Muscle layer of duodenum (tissue), 2 donors: ENCODE data around the gene HMX1.
A peak's percentile ranks its signal among the peaks of the same experiment; 100 is the strongest.

Source experiments
- H3K27ac ChIP-seq: one replicate; pipeline ENCODE4 v1.7.0; 2013; ENCODE audit warnings: mild to moderate bottlenecking, low read length
- H3K27me3 ChIP-seq: one replicate; pipeline ENCODE4 v1.7.0; 2013; ENCODE audit warnings: low read depth, mild to moderate bottlenecking, control low read depth, low read length
- H3K36me3 ChIP-seq, 2 donors: one replicate each; pipeline ENCODE4 v1.7.0; 2013; ENCODE audit warnings: low read length in 2 of 2, control low read depth in 1 of 2, mild to moderate bottlenecking in 1 of 2; ENCODE audit not compliant: insufficient read depth in 2 of 2, control insufficient read depth in 1 of 2
- H3K4me1 ChIP-seq, 2 donors: one replicate each; pipeline ENCODE4 v1.7.0; 2013; ENCODE audit warnings: low read length in 2 of 2, mild to moderate bottlenecking in 2 of 2, control low read depth in 1 of 2, moderate library complexity in 1 of 2; ENCODE audit not compliant: insufficient read depth in 2 of 2, control insufficient read depth in 1 of 2
- H3K4me3 ChIP-seq, 2 donors: one replicate each; pipeline ENCODE4 v1.7.0; 2013; ENCODE audit warnings: low read length in 2 of 2, low read depth in 1 of 2, mild to moderate bottlenecking in 1 of 2
- H3K9me3 ChIP-seq, 2 donors: one replicate each; pipeline ENCODE4 v1.7.0; 2013; ENCODE audit warnings: low read length in 2 of 2, control low read depth in 1 of 2, mild to moderate bottlenecking in 1 of 2; ENCODE audit not compliant: control insufficient read depth in 1 of 2
- donor health status: healthy.

The HMX1 gene

DNA sequence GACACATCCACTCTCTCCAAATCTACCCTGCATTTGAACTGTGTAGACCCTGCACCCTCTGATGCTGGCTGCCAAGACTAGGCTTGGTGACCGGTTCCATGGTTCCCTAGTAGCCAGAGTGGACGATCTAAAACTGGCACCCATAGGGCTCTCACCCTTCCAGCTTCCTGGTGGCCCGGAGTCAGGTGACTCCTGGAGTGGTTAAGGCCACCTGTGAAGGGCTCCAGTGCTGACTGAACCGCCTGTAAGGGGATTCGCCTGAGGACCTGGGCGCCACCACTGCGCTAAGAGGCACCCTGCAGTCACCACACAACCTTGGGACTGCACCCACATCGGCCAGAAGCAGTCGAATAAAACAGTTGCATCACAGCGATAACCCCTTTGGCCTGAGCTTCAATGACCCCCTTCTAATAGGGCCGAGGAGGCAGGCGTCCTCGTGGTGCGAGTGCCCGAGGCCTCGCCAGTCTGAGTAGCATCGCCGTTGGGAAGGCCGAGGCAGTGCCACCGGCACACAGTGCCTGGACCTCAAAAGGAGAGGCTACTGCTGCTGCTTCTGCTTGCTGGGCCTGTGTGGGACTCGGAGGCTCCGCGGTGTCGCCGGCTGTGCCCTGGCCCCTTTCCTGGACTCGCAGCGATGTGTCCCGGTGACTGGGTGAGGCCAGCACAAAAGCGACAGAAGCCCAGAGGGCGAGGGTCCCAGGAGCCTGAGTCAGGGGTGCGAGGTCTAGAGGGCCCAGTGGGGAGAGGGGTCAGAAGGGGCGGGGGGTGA is 6.5 kb downstream of the HMX1 start:
- Histone ChIP-seq H3K27me3 (peaks cover 61% of the 10 kb centered on the region), H3K9me3 (no peaks in the 10 kb centered on the region)

DNA sequence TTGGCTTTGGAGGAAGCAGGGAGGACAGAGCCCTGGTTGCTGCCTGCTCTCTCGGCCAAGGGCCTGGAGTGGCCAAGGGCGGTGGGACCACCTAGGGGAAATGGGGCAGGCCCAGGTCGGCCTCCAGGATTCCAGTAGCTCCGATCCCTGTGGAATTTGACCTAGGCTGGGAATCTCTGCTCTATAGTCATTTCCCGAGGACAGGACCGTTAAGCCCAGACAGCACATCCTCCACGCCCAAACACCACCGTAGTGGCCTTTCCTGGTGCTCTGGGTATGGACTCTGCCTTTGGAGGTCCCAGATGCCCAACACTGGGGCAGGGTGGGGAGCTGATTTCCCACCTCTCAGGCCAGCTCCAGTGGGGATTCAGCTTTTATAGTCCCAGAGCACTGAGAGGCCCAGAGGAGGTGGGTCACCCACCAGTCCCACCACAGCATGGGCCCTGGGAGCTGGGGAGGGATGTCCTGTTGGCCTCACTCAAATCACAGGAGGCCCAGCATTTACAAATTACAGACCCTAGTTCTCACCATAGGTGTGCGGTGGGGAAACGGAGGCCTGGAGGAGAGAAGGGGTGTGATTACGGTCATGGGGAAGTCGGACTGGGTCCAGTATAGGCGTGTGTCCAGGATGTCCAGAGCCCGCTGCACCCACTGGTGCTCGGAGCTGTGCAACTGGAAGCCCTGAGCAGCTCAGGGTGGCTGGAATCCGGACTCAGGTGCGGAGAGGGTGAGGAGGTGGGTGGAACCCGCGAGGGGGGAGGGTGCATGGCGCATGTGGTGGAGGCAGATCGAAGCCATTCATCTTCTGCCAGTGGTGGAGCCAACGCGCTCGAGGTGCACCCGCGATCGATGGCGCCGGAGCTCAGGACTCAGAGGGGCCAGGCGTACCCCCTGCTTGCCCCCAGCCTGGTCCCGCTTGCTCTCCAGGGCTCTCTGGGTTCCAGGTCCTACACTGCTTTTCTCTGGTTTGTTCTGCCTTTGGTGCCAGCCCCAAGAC is 7.7 kb downstream of the HMX1 start:
- Histone ChIP-seq H3K4me3 (no peak overlapping the region), H3K27me3 (peaks cover 60% of the 10 kb centered on the region), H3K4me1 (peaks cover 0 to 27% of the 10 kb centered on the region in 2 donors), H3K27ac (no peak overlapping the region), H3K36me3 (no peaks in the 10 kb centered on the region), H3K9me3 (no peaks in the 10 kb centered on the region)

More for the DNA sequence above, 6.5 kb downstream of the HMX1 start:
- peaks cover 0 to 25% of the 10 kb centered on the region in 2 donors for H3K4me1 ChIP-seq
- H3K36me3 ChIP-seq: no peaks in the 10 kb centered on the region
- H3K27ac ChIP-seq: no peak overlapping the region
- no peak overlapping the region for H3K4me3 ChIP-seq

DNA sequence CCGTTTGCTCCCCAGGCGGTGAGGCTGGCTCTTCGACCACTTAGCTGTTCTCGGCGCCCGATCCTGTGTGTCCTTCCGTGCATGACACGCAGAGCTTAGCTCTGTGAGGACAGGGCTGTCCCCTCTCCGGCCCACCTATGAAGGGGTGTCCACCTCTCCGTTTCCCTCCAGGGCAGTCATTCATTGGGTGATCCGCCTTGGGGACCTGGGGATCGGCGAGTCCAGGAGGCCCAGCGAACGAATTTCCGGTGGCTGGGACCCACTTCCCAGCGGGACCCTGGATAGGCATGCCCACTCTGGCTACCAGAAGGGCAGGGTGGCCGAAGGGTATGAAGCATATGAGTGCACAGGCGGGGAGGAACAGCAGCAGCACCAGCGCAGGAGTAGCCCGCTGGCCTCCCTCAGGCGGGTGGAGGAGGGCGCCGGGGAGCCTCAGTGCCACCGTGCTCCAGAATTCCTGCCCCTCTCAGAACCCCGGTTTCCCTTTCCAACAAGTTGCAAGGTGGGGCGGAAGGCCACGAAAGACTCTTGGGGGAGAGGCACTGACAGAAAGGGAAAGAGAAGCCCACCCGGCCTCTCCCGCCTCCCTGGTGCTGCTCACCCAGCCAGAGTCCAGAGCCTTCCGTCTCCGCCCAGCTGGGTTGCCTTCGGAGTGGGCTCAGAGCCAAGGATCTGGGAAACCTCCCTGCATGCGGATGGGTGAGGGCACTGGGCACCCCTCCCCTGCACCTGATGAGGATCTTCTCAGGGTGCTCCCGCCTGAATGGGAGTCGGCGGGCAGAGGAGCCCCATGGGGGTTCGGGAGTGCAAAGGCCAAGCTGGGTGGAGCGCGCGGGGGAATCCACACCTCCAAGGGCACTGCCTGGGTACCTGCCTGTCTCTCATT is 8.6 kb downstream of the HMX1 start:
- Histone ChIP-seq H3K4me3 (no peak overlapping the region), H3K4me1 (peaks cover 0 to 36% of the 10 kb centered on the region in 2 donors), H3K9me3 (no peaks in the 10 kb centered on the region), H3K27ac (no peak overlapping the region), H3K27me3 (peaks cover 63% of the 10 kb centered on the region), H3K36me3 (no peaks in the 10 kb centered on the region)

DNA sequence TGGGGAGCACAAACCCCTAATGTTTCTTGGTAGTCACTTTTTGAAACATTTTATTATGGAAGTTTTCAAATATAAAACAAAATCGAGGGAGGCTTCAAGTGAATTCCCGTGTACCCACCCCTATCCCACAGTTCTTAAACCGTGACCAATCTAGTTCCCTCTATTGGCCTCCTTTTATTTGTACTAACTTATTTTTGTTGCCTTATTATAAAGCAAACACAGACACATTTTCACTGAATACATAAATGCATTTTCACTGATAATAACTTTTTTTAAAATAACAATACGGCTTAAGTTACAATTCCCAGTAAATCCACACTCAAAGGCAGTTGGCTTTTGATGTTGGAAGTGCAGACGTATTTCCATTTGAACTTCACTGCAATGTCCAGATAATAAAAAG is 9.3 kb downstream of the HMX1 start:
- no peaks in the 10 kb centered on the region for H3K36me3 ChIP-seq
- peaks cover 0 to 41% of the 10 kb centered on the region in 2 donors for H3K4me1 ChIP-seq
- no peak overlapping the region for H3K4me3 ChIP-seq
- peaks cover 69% of the 10 kb centered on the region for H3K27me3 ChIP-seq
- no peaks in the 10 kb centered on the region for H3K9me3 ChIP-seq
- no peak overlapping the region for H3K27ac ChIP-seq

DNA sequence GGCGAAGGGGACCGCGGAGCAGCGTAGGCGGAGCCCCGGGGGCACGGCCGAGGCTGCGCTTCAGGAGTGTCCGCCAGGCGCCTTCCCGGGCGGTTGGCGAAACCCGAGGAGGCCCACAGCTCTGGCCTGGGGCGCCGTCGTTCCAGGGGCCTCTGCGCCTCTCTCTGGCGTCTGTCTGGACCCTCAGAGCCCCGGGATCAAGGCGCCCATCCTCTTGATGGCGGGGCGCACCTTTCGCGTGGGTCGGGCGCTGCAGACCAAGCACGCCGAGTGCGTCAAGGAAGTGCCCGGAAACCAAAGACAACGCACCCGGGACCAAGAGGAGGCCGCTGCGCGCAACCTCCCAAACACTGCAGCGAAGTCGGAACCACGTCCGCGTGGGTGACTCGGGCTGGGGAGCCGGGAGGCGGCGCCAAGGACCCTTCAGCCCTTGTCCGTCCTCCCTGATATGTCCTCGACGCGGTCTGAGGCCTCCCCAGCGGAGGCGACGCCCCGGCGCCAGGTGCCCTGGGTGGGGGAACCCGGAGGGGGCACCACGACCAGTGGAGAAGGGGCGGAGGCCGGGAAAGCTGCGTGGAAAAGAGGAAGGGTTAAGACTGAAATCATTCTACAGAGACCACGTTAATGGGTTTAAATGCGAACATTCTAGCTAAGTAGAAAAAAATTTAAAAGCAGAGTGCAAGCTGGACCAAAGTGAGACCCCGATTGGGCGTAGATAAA is 9.9 kb downstream of the HMX1 start:
- Histone ChIP-seq H3K4me3 (no peak overlapping the region), H3K27me3 (peaks cover 69% of the 10 kb centered on the region)

DNA sequence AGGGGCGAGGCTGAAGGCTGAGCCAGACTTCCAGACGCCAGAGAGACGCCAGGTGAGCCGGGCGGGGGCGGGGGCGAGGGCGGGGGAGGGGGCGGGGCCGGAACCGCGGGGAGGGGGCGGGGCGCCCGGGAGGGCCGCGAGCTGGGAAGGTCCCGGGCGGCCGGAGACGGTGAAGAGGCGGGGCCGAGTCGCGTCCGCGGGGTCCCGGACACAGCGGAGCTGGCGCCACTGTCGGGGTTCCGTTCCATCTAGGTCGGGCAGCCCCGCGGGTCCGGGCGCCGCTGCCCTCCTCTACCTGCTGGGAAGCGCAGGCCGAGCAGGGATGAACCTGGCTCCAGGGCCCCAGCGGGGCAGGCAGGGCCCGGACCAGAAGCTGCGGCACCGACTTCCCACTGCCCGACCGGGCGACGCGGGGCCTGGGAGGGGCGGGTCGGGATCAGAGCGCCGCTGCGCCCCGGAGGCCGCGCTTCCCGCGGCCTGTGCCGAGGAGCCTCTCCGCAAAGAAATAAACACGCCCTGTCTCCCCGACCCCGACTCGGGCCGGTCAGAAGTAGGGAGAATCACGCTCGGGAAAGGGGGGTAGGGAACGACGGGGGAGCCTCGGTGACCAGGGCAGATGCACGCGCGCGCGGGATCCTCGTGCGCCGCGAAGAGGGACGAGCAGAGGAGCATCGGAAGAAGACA is 10.6 kb downstream of the HMX1 start:
- Histone ChIP-seq H3K27me3 (peaks cover 69% of the 10 kb centered on the region), H3K27ac (no peak overlapping the region), H3K4me3 (no peak overlapping the region), H3K9me3 (no peaks in the 10 kb centered on the region), H3K4me1 (peaks cover 0 to 40% of the 10 kb centered on the region in 2 donors), H3K36me3 (no peaks in the 10 kb centered on the region)

More for the DNA sequence above, 9.9 kb downstream of the HMX1 start:
- Histone ChIP-seq H3K9me3 (no peaks in the 10 kb centered on the region), H3K36me3 (no peaks in the 10 kb centered on the region), H3K4me1 (peaks cover 0 to 41% of the 10 kb centered on the region in 2 donors), H3K27ac (no peak overlapping the region)

DNA sequence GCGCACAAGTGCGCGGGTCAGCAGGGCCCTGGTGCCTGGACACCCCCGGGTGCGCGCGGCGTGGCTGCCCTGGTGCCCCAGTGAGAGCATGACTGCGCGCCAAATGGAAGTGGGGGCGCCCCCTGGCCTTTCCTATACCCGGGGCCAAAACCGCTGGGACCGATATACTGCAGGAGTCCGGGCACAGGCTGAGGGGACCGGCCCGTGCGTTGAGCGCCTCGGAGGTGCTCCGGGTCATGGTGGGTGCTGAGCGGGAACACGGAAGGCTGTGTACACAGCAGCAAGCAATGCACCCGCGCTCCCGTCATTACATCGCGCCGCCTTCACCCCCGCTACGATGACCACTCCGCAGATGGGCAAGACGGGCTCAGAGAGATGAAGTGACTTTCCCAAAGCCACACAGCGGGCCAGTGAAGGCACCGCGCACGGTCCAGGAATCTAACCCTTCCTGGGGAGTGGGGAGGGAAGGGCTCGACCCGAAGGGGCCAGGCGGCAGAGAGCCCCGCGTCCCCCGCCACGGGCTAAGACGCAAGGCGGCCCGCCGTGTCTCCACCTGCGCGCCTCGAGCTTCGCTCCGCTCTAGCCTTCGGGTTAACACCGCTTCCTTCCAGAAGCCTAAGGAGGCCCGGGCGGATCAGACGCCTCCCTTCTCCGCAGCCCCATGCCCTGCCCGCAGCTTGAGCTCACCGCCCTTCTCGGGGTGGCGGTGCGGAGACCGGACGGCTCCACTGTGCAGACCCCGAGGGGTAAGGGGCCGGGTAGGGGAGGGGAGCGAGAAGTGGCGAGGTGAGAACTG is 11.3 kb downstream of the HMX1 start:
- no peaks in the 10 kb centered on the region for H3K9me3 ChIP-seq
- H3K36me3 ChIP-seq: no peaks in the 10 kb centered on the region
- H3K27ac ChIP-seq: no peak overlapping the region
- H3K27me3 ChIP-seq: peaks cover 76% of the 10 kb centered on the region
- H3K4me1 ChIP-seq: peaks cover 0 to 40% of the 10 kb centered on the region in 2 donors
- no peak overlapping the region for H3K4me3 ChIP-seq

DNA sequence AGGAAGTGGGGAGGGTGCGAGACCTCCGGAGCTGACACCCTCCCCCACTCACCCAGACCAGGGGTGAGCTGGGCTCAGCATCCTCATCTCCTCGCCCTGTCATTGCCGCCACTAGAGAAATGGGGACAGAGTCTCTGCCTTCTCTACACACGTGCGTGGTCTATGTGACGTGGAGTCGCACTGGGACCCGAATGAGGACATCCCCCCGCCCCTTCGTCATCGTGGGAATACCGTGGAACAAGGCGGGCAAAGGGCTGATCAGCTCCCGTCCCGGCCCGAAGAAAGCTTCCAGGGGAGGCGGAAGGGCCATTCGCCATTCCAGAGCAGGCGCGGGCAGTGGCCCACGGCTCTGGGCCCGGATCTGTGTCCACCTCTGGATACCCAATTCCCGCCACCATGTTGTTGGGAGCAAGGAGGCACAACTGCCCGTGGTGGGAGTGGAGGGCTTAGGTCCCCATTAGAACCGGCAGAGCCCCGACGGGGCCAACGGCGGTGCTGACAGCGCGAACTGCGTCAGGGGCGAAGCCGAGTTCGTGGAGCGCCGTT is 12.0 kb downstream of the HMX1 start:
- H3K4me1 ChIP-seq: peaks cover 0 to 40% of the 10 kb centered on the region in 2 donors
- peaks cover 76% of the 10 kb centered on the region for H3K27me3 ChIP-seq
- no peaks in the 10 kb centered on the region for H3K36me3 ChIP-seq
- H3K27ac ChIP-seq: no peak overlapping the region
- H3K4me3 ChIP-seq: no peak overlapping the region
- no peaks in the 10 kb centered on the region for H3K9me3 ChIP-seq

DNA sequence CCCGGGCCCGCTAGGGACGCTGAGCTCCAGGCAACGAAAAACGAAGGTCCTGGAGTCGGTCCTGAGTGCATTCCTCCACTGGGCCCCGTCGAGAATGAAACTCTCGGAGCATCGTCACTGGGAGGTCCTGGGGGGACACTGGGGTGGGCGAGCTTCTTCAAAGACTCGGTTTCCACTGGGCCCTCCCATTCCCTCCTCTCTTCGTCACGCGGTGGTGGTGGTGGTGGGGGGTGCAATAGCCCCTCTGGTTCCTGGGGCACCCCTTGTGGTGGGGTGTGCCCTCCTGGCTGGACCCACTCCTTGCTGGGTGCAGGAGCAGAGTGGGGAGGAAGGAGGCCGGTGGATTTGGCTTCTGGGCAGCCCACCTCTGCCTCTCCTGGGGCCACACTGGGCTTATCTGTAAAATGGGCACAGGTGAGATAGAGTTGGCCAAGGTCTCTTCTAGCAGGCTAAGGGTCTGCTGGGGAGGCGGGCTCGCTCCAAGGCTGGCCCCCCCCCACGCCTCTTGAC is 12.9 kb downstream of the HMX1 start:
- H3K27ac ChIP-seq: no peak overlapping the region
- H3K27me3 ChIP-seq: peaks cover 67% of the 10 kb centered on the region
- H3K4me3 ChIP-seq: peak overlapping the region in 1 of 2 donors; percentile 50
- no peaks in the 10 kb centered on the region for H3K36me3 ChIP-seq
- peaks cover 0 to 40% of the 10 kb centered on the region in 2 donors for H3K4me1 ChIP-seq
- H3K9me3 ChIP-seq: no peaks in the 10 kb centered on the region
